Karpas-422 (cell line): ENCODE measurements around the gene RNF141. TPM values are rescaled to one million over a fixed set of nuclear protein-coding genes. Genes with fewer than 3 reads are reported as not detected.

Source experiments
- DNase-seq: peaks from one replicate; pipeline ENCODE4 v3.0.0-alpha.2; 2015
- H2AFZ ChIP-seq: fragments of 200-600 bp; sonication (generic); 2 replicates; pipeline ENCODE4 v1.6.1; 2014; ENCODE audit warnings: antibody characterized with exemption, low read length, mixed read lengths
- H3K27ac ChIP-seq: fragments of 200-600 bp; sonication (generic); 2 replicates; pipeline ENCODE4 v1.5.1; 2014; ENCODE audit warnings: mild to moderate bottlenecking, low read length, moderate library complexity
- H3K27me3 ChIP-seq: fragments of 200-600 bp; sonication (generic); 2 replicates; pipeline ENCODE4 v1.6.1; 2014; ENCODE audit warnings: low read length, mixed read lengths
- H3K36me3 ChIP-seq: fragments of 200-600 bp; sonication (generic); 2 replicates; pipeline ENCODE4 v1.6.1; 2014; ENCODE audit warnings: low read length, mixed read lengths; ENCODE audit not compliant: insufficient read depth
- H3K4me1 ChIP-seq: fragments of 200-600 bp; sonication (generic); 2 replicates; pipeline ENCODE4 v1.6.1; 2014; ENCODE audit warnings: mild to moderate bottlenecking, low read length, mixed read lengths
- H3K4me2 ChIP-seq: fragments of 200-600 bp; sonication (generic); 2 replicates; pipeline ENCODE4 v1.6.1; 2014; ENCODE audit warnings: low read length, low read depth, mild to moderate bottlenecking; ENCODE audit not compliant: poor library complexity, severe bottlenecking
- H3K4me3 ChIP-seq: fragments of 200-600 bp; sonication (generic); 2 replicates; pipeline ENCODE4 v1.5.1; 2014; ENCODE audit warnings: mild to moderate bottlenecking, antibody characterized with exemption, low read length, mixed read lengths
- H3K79me2 ChIP-seq: fragments of 200-600 bp; sonication (generic); 2 replicates; pipeline ENCODE4 v1.6.1; 2014; ENCODE audit warnings: mild to moderate bottlenecking, low read length, mixed read lengths
- H3K9ac ChIP-seq: fragments of 200-600 bp; sonication (generic); 2 replicates; pipeline ENCODE4 v1.6.0; 2014; ENCODE audit warnings: low read length
- H3K9me2 ChIP-seq: fragments of 200-600 bp; sonication (generic), shearing (Covaris generic); replicated peaks from 2 replicates; pipeline ENCODE4 v1.6.0; 2014; ENCODE audit warnings: mild to moderate bottlenecking, low read length, moderate library complexity; ENCODE audit not compliant: insufficient read depth
- H3K9me3 ChIP-seq: fragments of 300-700, 200-600 bp; sonication (generic); 2 replicates; pipeline ENCODE4 v1.6.1; 2014; ENCODE audit warnings: low read length, mixed read lengths
- H4K20me1 ChIP-seq: fragments of 200-600 bp; sonication (generic); 2 replicates; pipeline ENCODE4 v1.6.1; 2014; ENCODE audit warnings: mild to moderate bottlenecking, antibody characterized with exemption, low read length, low read depth; ENCODE audit not compliant: insufficient read depth
- total RNA-seq: library from RNA; depleted of rRNA; stranded (reverse); fragments of >200 nt; shearing (Covaris generic); gene quantifications from 2 replicates; pipeline ENCODE4 v1.2.3, GENCODE V29; 2014; ENCODE audit warnings: low replicate concordance

RNF141 gene
- total RNA-seq, 1 experiment from 2014 or later, result 12.2 TPM

- Histone ChIP-seq H4K20me1 (no peaks in the 10 kb centered on the region), H3K27ac (no peak overlapping the region), H2AFZ (no peak overlapping the region), H3K4me2 (no peak overlapping the region), H3K4me1 (peaks cover 8% of the 10 kb centered on the region), H3K27me3 (no peaks in the 10 kb centered on the region), H3K36me3 (no peaks in the 10 kb centered on the region), H3K79me2 (no peaks in the 10 kb centered on the region), H3K9me3 (no peaks in the 10 kb centered on the region), H3K9me2 (no peaks in the 10 kb centered on the region), H3K9ac (no peak overlapping the region), H3K4me3 (no peak overlapping the region)
- DNase-seq, result no peak
Observed at GRCh38 chr11:10503221-10503620, 37.8 kb downstream of the RNF141 start.

GRCh38 chr11:10502770-10503169 is 38.2 kb downstream of the RNF141 start:
- Histone ChIP-seq H3K9me3 (no peaks in the 10 kb centered on the region), H3K36me3 (no peaks in the 10 kb centered on the region), H3K9me2 (no peaks in the 10 kb centered on the region), H3K4me2 (no peak overlapping the region), H2AFZ (no peak overlapping the region), H3K9ac (no peak overlapping the region), H3K4me1 (peaks cover 8% of the 10 kb centered on the region), H4K20me1 (no peaks in the 10 kb centered on the region), H3K27ac (no peak overlapping the region), H3K79me2 (no peaks in the 10 kb centered on the region), H3K27me3 (no peaks in the 10 kb centered on the region), H3K4me3 (no peak overlapping the region)
- DNase-seq, result no peak

- no peaks in the 10 kb centered on the region for H3K27me3 ChIP-seq
- no peak for DNase-seq
- no peaks in the 10 kb centered on the region for H3K36me3 ChIP-seq
- no peaks in the 10 kb centered on the region for H3K9me3 ChIP-seq
- no peak overlapping the region for H3K4me2 ChIP-seq
- H3K27ac ChIP-seq, result no peak overlapping the region
- H3K79me2 ChIP-seq, result no peaks in the 10 kb centered on the region
- H4K20me1 ChIP-seq, result no peaks in the 10 kb centered on the region
- H3K4me3 ChIP-seq, result no peak overlapping the region
- H2AFZ ChIP-seq, result no peak overlapping the region
- H3K9me2 ChIP-seq, result no peaks in the 10 kb centered on the region
- H3K9ac ChIP-seq, result no peak overlapping the region
- peaks cover 8% of the 10 kb centered on the region for H3K4me1 ChIP-seq
Observed at GRCh38 chr11:10502065-10502680, 38.8 kb downstream of the RNF141 start.

- no peak for DNase-seq
- Histone ChIP-seq H3K9ac (no peak overlapping the region), H3K9me3 (no peaks in the 10 kb centered on the region), H3K36me3 (no peaks in the 10 kb centered on the region), H3K27me3 (no peaks in the 10 kb centered on the region), H3K27ac (no peak overlapping the region), H3K9me2 (no peaks in the 10 kb centered on the region), H3K4me3 (no peak overlapping the region), H3K4me2 (no peak overlapping the region), H4K20me1 (no peaks in the 10 kb centered on the region), H3K4me1 (peaks cover 8% of the 10 kb centered on the region), H2AFZ (no peak overlapping the region), H3K79me2 (no peaks in the 10 kb centered on the region)
Observed at GRCh38 chr11:10500757-10501684, 40.0 kb downstream of the RNF141 start.

- Histone ChIP-seq H3K4me2 (no peak overlapping the region), H3K9me2 (no peaks in the 10 kb centered on the region), H3K27me3 (no peaks in the 10 kb centered on the region), H3K9ac (no peak overlapping the region), H3K4me3 (no peak overlapping the region), H3K27ac (no peak overlapping the region), H3K36me3 (no peaks in the 10 kb centered on the region), H4K20me1 (no peaks in the 10 kb centered on the region), H3K4me1 (peaks cover 8% of the 10 kb centered on the region), H3K9me3 (no peaks in the 10 kb centered on the region), H2AFZ (no peak overlapping the region), H3K79me2 (no peaks in the 10 kb centered on the region)
- no peak for DNase-seq
Observed at GRCh38 chr11:10499874-10500601, 40.9 kb downstream of the RNF141 start.

- Histone ChIP-seq H3K27ac (no peak overlapping the region), H3K9ac (no peak overlapping the region), H3K4me1 (peaks cover 8% of the 10 kb centered on the region), H3K9me3 (no peaks in the 10 kb centered on the region), H3K4me3 (no peak overlapping the region), H3K9me2 (no peaks in the 10 kb centered on the region), H4K20me1 (no peaks in the 10 kb centered on the region), H2AFZ (no peak overlapping the region), H3K36me3 (no peaks in the 10 kb centered on the region), H3K79me2 (no peaks in the 10 kb centered on the region), H3K4me2 (no peak overlapping the region), H3K27me3 (no peaks in the 10 kb centered on the region)
- no peak for DNase-seq
Observed at GRCh38 chr11:10499452-10499851, 41.5 kb downstream of the RNF141 start.

- H3K79me2 ChIP-seq, result no peaks in the 10 kb centered on the region
- no peaks in the 10 kb centered on the region for H4K20me1 ChIP-seq
- H3K36me3 ChIP-seq, result no peaks in the 10 kb centered on the region
- H3K27ac ChIP-seq, result no peak overlapping the region
- no peak for DNase-seq
- no peaks in the 10 kb centered on the region for H3K9me3 ChIP-seq
- no peaks in the 10 kb centered on the region for H3K9me2 ChIP-seq
- no peak overlapping the region for H2AFZ ChIP-seq
- no peaks in the 10 kb centered on the region for H3K27me3 ChIP-seq
- peaks cover 6% of the 10 kb centered on the region for H3K4me1 ChIP-seq
- H3K9ac ChIP-seq, result no peak overlapping the region
- H3K4me3 ChIP-seq, result no peak overlapping the region
- H3K4me2 ChIP-seq, result no peak overlapping the region
Observed at GRCh38 chr11:10498426-10499250, 42.3 kb downstream of the RNF141 start.
